NCI-H2107 (cell line): ENCODE data around the gene LYST.
A peak's percentile ranks its signal among the peaks of the same experiment; 100 is the strongest.

Experiments used
- DNase-seq: peaks from one replicate; lab custom pipeline; 2025; lab: John Stamatoyannopoulos, UW

The LYST gene

DNA sequence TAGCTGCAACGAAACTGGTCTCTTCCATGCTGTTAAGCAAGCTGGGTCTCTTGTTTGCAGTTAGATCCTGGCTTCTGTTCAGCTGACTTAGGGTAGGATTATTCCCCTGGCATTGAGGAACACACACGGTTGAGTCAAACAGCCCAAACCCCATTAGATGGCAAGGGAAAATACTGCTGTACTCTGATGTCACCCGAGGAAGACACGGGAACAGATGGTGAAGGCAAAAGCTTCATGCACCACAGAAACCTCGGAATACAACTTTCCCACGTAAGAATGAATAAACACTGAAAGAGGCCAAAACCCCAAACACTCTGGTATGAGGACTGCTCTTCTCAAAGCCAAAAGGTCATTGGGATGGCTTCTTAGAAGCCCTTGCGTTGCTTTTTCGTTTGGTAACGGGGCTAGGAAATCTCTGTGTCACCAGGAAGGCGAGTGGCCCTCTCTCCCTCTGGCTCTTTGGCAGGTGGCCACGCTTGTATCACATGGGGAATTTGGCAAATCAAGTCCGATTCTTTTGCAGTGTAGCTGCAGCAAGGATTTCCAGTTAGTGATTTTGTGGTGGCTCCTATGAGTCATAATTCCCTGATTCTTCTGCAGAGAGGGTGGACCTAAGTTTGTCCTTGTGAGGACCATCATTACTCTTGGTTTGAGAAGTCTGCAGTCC lies 16.7 kb upstream of the LYST start:
- DNase-seq = peak; percentile 65

DNA sequence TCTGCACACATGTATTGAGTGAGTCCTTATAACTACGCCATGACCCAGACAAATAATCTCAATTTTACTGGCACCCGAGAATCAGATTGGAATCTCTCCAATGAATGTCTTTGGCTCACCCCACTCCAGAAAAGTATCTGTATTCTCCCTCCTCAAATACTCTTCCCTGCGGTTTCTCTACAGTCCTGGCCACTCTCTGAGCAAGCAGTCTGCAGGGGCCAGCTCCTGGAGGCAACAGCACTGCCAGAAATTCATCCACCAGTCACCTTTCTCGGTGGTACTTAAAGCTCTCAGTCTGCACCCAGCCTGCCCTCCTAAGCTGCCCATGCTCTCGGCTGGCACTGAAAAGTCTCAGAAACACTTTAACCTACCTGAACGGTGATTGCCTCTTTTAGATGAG lies 16.1 kb upstream of the LYST start:
- no peak for DNase-seq

DNA sequence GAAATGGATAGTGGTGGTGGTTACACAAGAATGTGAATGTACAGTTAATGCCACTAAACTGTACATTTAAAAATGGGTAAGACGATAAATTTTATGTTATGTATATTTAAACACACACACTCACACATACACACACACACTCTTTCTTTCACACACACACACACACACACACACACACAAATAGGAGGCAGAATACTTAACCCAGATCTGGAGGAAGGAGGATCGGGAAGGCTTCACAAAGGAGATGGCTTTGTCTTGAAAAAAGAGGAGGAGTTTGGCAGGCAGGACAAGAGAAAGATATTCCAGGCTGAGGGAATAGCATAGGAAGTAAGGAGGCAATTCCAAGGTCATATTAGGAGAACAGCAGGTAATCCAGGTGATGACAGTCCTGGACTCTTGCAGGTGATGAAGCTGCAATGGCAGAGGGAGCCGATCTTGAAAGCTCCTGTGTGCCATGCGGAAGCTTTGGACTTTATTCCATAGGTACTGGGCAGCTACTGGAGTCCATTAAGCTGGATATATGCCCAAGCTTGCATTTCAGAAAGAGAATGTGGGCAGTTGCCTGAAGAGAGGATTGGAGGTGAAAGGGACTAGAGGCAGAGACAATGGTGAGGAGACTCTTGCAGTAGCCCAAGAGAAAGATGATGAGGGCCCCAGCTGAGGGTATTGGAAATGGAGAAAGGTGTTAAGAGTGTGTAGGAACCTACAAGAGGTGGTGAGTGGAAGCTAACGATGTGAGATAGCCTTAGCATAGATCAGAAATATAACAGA lies 15.4 kb upstream of the LYST start:
- no peak for DNase-seq

DNA sequence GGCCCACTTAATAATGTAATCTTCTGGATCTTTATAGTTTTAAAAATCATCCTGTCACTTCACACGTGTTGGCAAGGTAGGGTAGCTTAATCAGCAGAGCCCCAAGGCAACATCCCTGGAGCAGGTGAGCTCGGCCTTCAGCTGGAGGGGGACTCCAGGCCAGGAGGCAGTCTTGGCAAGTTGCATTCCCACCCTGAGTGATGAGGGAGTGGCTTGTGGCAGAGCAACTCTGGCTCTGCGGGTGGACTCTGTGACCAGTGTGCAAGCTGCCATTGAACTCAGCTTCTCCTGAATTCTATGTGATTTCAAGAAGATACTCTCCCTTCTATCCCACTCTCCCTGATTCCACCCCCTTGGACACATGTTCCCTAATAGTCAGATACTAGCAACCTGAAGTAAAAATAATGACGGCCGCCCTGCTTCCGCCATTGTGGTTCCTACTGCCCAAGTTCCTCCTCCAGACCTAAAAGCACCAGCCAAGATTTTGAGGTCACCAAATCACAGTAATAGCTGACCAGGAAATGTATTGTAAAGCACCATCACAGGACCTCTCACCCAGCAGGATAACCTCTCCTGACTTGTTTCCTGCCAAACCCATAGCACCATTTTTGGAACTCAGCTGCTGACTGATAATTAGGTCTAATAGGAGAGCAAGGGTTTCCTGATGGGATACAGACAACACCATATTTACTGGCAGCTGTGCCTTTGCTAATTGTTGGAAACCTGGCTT lies 11.5 kb upstream of the LYST start:
- DNase-seq = no peak

DNA sequence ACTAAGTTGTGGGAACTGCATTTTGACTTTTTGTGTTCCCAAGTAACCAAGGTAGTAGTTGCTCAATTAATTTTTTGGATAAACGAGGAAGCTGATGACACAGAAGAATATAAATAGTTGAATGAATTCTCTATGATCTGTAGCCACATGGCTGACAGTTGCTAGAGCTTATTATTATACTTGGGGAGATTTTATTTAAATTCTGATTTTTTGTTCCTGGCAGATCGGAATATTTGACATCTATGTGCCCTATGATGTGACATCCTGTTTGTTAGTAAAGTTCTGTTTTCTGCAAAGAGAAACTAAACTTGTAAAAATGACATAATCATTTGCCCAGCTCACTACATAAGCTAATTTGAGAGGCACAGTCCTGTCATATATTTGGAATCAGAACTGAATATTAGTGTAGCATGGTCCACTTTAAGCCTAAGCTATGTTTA lies 9.7 kb upstream of the LYST start:
- no peak for DNase-seq

DNA sequence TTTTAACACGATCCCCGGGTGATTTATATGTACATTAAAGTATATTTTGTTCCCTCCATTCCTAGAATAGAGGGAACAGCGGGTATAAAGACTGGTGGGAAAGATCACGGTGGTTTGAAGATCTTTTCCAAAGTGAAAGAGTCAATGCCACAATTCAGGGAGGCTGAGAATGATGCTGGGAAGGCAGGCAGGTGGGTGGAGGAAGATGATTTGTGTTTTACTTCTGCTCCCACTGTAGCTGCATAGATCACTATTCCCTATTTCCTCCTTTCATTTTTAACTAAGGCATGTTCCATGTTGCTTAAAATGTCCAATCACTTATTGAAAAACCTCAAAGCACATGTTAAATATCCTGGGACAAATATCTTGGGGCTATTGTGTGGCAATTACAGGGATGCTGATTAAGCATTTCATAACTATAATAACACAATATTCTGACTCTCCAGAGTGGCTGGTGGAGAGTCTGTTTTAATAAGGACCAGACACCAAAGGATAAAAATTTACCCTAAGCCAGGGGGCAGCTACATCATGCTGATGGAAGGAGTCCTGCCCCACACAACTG lies 8.4 kb upstream of the LYST start:
- DNase-seq = no peak

DNA sequence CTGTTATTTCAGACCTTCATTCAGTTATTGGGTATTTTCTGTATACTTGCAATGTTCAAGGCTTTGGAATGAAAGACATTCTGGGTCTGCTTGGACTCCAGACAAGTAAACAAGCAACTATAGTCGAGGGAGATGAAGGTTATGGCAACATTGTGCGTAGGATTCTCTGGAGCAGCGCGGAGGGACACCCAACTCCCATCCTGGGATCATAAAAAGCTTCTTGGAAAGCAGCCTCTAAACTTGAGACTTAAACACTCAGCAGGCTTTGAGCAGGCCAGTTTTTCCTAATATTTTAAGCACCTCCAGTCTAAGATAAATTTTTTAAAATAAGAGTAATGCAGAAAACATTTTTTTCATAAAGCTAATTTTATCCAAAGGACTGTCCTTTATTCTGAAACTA lies 7.6 kb upstream of the LYST start:
- no peak for DNase-seq

DNA sequence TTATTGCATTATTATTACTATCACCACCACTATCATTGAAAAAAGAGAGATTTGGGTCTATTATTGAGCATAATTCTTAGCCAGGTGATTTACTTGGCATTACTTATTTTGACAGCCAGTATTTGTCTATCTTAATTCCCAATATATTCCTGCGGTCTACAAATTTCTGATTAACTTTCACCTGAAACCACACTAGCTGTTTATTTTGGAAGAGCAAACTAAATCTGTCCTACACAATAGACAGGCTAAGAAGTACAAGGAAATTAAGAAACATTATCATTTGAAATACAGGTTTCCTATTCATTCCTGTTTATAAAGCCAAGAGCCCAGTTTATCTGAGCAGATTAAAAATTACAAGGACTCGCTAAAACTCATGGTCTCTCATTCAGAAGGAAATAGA lies 6.9 kb upstream of the LYST start:
- DNase-seq = no peak

DNA sequence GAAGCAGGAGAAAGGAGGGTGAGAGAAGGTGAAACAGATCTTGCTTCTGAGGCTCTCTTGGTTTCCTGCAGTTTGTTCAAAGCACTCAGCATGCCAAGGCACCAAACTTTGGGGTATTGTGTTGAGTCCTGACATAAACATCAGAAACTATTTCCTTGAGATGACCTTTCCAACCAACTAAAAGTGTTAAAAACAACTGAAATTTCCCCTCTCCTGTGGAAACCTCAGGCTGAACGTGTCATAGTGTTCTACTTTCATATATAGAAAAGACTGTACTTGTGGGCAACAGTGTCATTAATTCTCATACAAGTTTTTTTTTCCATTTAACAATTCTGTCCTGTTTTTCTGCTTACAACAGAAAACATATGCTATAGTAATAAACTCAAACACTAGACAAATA lies 6.3 kb upstream of the LYST start:
- no peak for DNase-seq

DNA sequence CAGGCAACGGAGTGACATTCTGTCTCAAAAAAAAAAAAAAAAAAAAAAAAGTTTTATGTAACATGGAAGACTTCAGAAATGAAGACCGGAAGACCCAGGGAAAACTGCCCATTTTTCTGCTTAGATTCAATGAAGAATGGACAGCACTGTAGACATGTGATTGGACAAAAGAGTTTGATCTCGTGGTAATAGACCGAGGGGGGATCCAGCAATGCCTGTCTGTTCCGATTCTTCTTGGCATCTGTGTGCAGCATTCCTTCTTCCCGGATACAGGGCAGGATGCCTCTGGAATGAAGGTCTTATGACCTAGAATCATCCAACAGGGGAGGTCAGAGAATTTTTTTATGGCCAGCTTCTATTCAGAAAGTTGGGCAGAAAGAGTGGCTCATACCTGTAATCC lies 5.6 kb upstream of the LYST start:
- DNase-seq = no peak

DNA sequence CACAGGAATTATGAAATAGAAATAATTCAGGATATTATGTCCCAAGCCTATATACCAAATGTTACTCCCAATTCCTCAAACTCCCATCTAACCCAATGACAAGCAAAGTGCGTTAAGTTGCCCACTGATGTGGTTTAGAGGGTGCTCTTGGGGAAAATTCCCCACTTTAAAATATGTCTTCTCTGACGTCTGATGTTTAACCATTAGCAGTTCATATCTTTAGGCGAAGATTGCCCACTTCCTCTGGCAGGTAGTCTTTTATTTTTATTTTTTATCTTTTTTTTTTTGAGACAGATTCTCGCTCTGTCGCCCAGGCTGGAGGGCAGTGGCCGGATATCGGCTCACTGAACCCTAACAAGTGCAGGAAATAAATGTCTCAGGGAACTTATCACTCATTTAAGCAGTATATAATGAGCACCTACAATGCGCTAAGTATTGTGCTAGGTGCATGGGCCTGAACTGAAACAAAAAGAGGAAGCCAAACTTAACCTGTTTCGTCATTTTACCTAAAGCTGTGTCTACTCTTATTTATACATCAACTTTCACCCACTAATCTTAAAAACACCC lies 1.3 kb upstream of the LYST start:
- no peak for DNase-seq

DNA sequence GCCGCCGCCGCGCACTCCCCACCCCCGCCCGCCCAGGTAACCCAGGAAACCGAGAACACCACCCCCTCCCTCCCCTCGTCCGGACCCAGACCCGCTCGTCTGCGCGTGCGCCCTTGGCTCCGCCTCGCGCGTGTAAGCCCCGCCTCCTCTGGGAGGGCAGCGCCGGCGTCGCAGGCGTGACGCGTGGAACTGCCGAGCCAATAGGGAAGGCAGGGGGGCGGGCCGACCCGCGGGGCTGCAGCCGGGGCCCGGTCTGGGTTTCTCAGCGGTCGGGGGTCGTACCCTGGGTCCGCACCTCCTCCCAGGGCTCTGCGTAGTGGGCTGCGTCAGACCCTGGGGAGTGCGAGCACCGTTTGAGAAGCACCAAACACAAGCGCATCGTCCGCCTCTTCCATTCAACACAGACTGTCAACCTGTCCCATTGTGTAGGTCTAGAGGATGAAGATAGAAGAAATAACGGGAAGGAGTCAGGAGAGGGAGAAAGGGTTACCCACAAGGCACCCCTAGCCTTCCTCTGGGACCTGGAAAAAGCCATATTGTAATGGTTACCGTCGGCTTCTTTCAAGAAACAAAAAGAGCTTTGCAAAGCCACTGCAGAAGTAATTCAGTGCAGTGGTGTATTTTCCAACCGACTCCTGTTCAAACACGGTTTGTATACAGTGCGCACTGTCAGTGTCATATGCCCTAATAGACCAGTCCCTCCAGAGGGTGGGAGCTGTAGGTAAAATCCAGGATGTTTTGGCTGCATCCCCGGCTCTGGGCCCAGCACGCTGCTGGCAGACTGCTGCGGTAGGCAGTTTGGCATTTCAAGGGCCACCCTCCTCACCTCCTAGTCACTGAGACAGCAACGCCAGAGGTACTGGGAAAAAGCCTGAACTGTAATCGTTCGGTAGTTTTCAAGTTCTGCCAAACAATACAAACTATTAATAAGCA lies 473 bp upstream of the LYST start:
- peak; percentile 98 for DNase-seq

DNA sequence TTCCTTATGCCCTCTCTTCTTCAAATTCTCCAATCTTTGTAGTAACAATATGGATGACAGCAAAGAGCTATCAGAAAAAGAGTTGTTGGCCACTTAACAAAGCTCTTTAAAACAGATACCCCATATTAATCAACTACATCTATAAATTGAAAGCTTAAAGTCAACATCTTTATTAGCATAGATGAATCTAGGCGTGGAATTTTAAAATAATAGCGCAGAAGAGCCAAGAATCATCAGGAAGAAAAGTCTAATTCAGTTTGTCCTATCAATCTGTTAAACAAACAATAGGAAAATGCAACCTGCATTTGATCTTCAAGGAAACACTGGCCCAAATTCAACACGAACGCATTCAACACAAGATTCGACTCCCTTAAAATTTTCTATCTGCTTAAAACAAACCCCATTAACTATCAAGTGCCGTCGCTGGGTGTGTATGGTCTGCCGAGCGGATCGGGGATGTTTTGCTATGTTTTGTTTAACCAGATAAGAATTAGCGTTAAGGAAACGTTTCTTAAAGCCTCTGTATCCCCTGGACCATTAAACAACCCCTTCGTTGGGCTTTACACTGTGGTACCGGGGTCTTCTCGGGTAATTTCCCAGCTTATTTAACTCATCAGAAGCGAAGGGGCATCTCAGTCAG lies 1.0 kb downstream of the LYST start:
- DNase-seq = peak; percentile 24

DNA sequence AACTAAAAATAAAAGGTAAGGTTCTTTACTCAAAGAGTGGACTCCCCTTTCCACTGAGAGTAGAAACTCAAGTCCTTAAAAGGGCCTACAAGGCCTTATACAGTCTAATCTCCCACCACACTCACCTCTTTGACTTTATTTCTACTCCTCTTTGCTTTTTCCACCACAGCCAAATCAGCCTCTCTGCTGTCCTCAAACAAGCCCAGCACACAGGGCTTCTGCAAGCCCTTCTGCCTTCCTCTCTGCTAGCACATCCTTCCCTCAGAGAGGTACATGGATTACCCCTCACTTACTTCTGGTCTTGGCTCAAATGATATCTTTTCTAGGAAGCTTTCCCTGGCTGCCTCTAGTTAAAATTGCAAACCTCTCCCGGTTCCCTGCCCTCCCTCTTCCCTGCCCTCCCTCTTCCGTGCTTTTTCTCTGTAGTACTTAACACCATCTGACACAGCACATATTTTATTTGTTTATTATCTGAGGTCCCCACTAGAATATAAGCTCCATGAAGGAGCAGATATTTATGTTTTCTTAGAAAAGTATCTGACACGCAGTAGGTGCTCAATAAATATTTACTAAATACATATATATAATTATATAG lies 1.7 kb downstream of the LYST start:
- DNase-seq = no peak

DNA sequence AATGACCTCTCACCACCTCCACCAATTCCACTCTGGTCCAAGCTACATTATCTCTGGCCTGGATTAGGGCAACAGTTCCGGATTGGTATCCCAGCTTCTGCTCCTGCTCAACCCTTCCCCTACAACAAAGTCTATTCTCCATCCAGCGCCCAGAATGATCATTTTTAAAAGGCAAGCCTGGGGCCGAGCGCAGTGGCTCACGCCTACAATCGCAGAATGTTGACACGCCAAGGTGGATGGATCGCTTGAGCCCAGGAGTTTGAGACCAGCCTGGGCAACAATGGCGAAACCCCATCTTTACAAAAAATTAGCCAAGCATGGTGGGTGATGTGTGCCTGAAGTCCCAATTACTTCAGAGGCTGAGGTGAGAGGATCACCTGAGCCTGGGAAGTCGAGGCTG lies 2.2 kb downstream of the LYST start:
- no peak for DNase-seq

DNA sequence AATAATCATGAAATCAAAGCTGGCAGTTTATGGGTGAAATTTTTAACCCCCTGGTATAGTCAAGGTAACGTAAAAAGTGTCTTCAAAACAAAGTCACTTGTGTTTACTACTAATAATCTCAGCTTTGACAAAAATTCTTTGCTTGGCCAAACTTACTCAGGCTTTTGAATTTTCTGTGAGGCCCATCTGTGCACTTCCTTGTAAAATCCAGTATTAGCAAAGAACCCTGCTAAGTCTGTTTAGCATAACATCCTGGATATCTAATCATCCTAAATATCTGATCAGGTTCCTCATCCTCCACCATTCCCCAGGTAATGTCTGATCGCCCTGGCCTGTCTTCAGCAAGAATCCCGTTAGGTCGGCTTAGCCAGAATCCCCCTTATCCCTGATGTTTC lies 3.0 kb downstream of the LYST start:
- no peak for DNase-seq

DNA sequence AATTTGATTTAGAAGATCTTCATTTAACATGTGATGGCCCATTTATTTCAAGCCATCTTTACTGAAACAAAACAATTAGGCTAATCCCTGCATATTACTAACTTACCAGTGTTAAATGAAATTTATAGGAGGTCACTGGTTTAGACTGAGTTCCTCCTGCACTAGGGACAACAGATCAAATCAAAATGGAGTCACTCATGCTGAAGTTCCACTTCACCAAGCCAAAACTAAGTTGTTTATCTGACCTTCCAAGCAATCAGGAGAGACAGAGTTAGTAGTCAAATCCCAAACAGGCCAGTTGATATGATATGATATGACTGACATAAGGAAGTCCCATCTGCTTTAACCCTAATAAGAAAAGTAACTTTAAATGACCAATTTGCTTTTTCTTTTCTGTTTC lies 4.8 kb downstream of the LYST start:
- DNase-seq = no peak

DNA sequence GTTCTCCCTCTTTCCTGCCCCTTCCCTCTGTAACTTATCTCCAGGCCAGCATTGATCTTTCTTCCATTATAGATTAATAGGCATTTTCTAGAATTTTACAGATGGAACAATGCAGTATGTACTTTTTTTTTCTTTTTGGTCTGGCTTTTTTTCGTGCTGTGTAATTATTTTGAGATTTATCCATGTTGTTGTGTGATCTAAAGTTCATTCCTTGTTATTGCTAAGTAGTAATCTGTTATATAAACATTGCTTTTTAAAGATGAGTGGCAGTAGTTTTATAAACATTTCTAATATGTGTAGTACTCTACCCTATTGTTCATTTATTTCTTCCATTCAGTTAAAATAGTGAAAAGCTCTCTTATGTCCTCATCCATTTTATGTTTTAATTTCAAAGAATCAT lies 5.9 kb downstream of the LYST start:
- no peak for DNase-seq

DNA sequence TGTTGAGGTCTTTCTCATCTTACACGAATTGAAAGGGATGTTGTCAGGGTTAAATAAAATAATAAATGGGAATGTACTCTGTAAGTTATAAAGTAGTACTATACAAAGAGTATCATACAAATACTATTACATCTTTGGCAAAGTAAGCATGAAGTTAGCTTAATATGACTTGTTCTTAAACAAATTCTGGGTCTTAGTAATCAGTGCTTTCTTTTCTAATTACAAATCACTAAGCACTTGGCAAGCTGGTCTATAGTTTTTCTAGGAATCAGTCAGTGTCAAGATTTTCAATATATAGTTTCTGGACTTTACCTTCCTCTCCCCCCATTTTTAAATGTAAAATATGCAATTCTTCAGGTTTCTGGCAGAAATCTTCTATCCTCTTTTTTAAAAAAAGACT lies 6.9 kb downstream of the LYST start:
- no peak for DNase-seq

DNA sequence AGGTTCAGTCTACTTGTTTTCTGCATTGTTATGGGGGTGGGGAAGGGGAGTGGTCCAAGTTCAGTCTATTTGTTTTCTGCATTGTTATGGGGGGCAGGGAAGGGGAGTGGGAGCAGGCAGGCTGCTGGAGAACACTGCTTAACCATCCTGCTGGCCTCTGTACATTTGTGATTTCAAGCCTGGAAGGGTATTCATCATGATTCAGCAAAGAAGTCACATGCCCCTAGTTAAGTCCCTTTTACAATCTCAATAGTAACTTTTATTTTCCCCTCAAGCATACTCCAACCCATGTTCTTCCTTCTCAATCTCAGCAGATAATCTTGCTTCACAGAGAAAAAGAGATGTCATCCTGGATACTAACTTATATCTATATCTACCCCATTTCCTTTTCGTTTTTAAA lies 7.9 kb downstream of the LYST start:
- no peak for DNase-seq

DNA sequence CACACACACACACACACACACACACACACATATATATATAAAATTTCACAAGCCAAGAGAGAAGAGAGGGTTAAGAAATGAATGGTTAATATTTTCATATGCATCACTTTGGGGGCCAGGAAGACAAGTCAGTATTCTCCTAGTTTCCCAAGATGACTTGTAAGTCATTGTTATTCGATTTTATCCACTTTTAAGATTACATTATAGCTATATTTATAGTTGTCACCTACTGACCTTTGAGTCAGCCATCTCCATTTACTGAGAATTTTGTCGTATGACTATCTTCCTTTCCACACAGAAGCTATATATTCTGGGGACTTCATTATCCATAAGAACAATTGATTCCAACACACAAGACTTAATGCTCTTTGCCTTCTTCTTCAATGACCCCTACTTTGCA lies 8.9 kb downstream of the LYST start:
- DNase-seq = no peak
